LNCaP clone FGC (cell line): Measurements from ENCODE around the gene BPIFB3.
"Not testable (repeated sequence)": the region's sequence is repeated elsewhere in the genome, so short reads cannot be mapped to it uniquely, and the experiment has no call there.

ENCODE experiments used
- DNase-seq: peaks from one replicate; pipeline ENCODE4 v3.0.0-alpha.2; 2011; ENCODE audit warnings: low read depth
- H3K4me3 ChIP-seq: 2 replicates; pipeline ENCODE4 v1.5.1; 2011; ENCODE audit warnings: mild to moderate bottlenecking, low read depth, low read length, control low read depth
- TF ChIP-seq, protein P1 (sequence below): IDR thresholded peaks from 2 replicates; pipeline ENCODE4 v1.5.1; 2012; ENCODE audit warnings: mild to moderate bottlenecking; ENCODE audit not compliant: control insufficient read depth, insufficient read depth; ENCODE audit errors: extremely low read depth

BPIFB3 gene

GRCh38 chr20:33091693-33092092 is 38.0 kb downstream of the BPIFB3 start:
- no peak overlapping the region for H3K4me3 ChIP-seq
- TF ChIP-seq, protein P1, sequence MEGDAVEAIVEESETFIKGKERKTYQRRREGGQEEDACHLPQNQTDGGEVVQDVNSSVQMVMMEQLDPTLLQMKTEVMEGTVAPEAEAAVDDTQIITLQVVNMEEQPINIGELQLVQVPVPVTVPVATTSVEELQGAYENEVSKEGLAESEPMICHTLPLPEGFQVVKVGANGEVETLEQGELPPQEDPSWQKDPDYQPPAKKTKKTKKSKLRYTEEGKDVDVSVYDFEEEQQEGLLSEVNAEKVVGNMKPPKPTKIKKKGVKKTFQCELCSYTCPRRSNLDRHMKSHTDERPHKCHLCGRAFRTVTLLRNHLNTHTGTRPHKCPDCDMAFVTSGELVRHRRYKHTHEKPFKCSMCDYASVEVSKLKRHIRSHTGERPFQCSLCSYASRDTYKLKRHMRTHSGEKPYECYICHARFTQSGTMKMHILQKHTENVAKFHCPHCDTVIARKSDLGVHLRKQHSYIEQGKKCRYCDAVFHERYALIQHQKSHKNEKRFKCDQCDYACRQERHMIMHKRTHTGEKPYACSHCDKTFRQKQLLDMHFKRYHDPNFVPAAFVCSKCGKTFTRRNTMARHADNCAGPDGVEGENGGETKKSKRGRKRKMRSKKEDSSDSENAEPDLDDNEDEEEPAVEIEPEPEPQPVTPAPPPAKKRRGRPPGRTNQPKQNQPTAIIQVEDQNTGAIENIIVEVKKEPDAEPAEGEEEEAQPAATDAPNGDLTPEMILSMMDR = no peak
- DNase-seq = no peak

DNA sequence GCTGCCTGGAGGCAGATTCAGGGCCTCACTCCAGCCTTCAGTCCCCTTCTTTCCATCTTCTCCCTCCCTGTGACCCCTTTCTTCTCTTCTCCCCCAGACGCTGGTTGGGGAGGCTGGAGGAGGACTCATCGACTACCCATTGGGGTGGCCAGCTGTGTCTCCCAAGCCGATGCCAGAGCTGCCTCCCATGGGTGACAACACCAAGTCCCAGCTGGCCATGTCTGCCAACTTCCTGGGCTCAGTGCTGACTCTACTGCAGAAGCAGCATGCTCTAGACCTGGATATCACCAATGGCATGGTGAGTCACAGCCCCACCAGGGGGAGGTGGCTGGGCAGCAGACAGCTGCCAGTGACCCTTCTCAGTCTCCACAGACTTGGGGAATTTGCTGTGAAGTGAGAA is 38.7 kb downstream of the BPIFB3 start:
- DNase-seq = no peak
- H3K4me3 ChIP-seq = no peak overlapping the region
- TF ChIP-seq, protein P1 = no peak

GRCh38 chr20:33093074-33093473 is 39.4 kb downstream of the BPIFB3 start:
- TF ChIP-seq, protein P1 = no peak
- DNase-seq = no peak
- H3K4me3 ChIP-seq = no peak overlapping the region

GRCh38 chr20:33093582-33093981 is 39.9 kb downstream of the BPIFB3 start:
- TF ChIP-seq, protein P1 = no peak
- no peak for DNase-seq
- H3K4me3 ChIP-seq = no peak overlapping the region

GRCh38 chr20:33095249-33095648 is 41.5 kb downstream of the BPIFB3 start:
- H3K4me3 ChIP-seq = no peak overlapping the region
- TF ChIP-seq, protein P1 = no peak
- no peak for DNase-seq

DNA sequence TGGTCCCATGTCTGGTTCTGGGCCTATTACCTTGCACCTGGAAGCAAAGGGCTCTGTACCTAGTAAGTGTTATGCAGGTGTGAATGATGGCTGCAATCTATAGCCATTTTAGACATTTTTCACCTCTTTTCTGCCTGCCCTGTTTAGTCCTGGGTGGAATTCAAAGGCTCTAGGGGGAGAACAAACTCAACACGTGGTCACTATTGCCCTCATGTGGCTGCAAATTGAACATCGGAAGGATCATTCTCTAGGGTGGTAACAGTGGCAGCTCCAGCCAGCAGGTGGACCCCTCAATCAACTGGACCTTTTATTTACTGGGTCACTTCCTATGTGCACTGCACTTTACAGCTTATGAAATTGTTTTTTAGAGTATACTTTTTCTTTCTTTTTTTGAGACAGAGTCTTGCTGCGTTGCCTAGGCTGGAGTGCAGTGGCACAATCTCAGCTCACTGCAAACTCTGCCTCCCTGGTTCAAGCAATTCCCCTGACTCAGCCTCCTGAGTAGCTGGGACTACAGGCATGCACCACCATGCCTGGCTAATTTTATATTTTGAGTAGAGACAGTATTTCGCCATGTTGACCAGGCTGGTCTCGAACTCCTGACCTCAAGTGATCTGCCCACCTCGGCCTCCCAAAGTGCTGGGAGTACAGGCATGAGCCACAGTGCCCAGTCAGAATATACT is 42.3 kb downstream of the BPIFB3 start:
- DNase-seq = peak; percentile 38
- H3K4me3 ChIP-seq = not testable (repeated sequence)
- TF ChIP-seq, protein P1 = peak; percentile 100

DNA sequence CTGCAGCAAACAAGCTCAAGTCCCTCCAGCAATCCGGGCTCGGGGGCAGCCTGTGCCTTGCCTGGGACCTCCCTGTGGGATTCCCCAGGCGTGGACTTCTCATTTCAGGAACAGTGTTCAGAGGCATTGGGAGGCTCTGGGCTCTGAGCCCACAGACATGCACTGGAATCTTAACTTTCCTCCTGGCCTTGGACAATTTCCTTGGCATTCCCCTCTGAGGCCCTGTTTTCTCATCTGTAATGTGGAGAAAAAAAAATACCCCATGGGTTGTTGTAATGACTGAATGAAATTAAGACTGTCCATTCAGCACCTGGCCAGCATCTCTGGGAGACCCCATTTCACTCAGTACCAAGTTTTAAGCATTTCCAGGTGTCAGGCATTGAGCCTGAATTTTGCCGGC is 43.3 kb downstream of the BPIFB3 start:
- no peak for DNase-seq
- TF ChIP-seq, protein P1 = no peak
- H3K4me3 ChIP-seq = no peak overlapping the region
